Gastroesophageal sphincter (tissue), 3 donors: Measurements from ENCODE around the gene GALNT10.

ENCODE experiments used
- CTCF ChIP-seq, 4 experiments: fragments of 200-600 bp in 2 of 4; fragments of 450-650 bp in 2 of 4; sonication (generic) in 1 of 4; IDR thresholded peaks; one replicate each; pipeline ENCODE4 v1.5.1; 2017 to 2019; ENCODE audit warnings: antibody characterized with exemption in 4 of 4, mild to moderate bottlenecking in 2 of 4, moderate library complexity in 2 of 4
- POLR2A ChIP-seq, 2 donors: fragments of 450-650 bp; IDR thresholded peaks; one replicate each; pipeline ENCODE4 v1.6.1; 2017; ENCODE audit warnings: antibody characterized with exemption in 2 of 2, mild to moderate bottlenecking in 2 of 2, moderate library complexity in 1 of 2

- TF ChIP-seq CTCF (IDR thresholded peaks at IDR 0.05) = no peak
- no peak for TF ChIP-seq POLR2A (IDR thresholded peaks at IDR 0.05)
These were observed 23.4 kb upstream of the GALNT10 start for GRCh38 chr5:154166901-154167791.
